H9 (cell line): ENCODE results near the gene GHR. TPM values are rescaled to one million over a fixed set of nuclear protein-coding genes. Genes with fewer than 3 reads are reported as not detected.

Experiments
- DNase-seq: peaks from one replicate; pipeline ENCODE4 v3.0.0-alpha.2; 2017
- H2AFZ ChIP-seq: one replicate; pipeline ENCODE4 v1.6.1; 2013; ENCODE audit warnings: mild to moderate bottlenecking, low read length, control low read depth, moderate library complexity
- H2AK5ac ChIP-seq: 2 replicates; pipeline ENCODE4 v1.6.1; 2013; ENCODE audit warnings: low read length, control low read depth, mixed read lengths; ENCODE audit not compliant: insufficient read length
- H2BK120ac ChIP-seq: one replicate; pipeline ENCODE4 v1.6.1; 2013; ENCODE audit warnings: low read depth, mild to moderate bottlenecking, low read length, control low read depth, inconsistent platforms; ENCODE audit not compliant: poor library complexity, severe bottlenecking
- H2BK12ac ChIP-seq: 2 replicates; pipeline ENCODE4 v1.6.1; 2013; ENCODE audit warnings: low read length, control low read depth, mixed read lengths, low read depth; ENCODE audit not compliant: insufficient read length
- H2BK15ac ChIP-seq: 2 replicates; pipeline ENCODE4 v1.6.1; 2013; ENCODE audit warnings: low read depth, low read length, control low read depth
- H2BK20ac ChIP-seq: one replicate; pipeline ENCODE4 v1.6.1; 2013; ENCODE audit warnings: low read depth, mild to moderate bottlenecking, low read length, control low read depth, inconsistent platforms; ENCODE audit not compliant: poor library complexity, severe bottlenecking
- H2BK5ac ChIP-seq: 2 replicates; pipeline ENCODE4 v1.6.1; 2013; ENCODE audit warnings: low read length, control low read depth, mixed read lengths; ENCODE audit not compliant: insufficient read length
- H3K14ac ChIP-seq: 2 replicates; pipeline ENCODE4 v1.6.1; 2013; ENCODE audit warnings: low read length, control low read depth; ENCODE audit not compliant: insufficient read depth
- H3K18ac ChIP-seq: 2 replicates; pipeline ENCODE4 v1.6.1; 2013; ENCODE audit warnings: low read depth, mild to moderate bottlenecking, mixed read lengths, low read length, control low read depth; ENCODE audit not compliant: insufficient read length
- H3K23ac ChIP-seq: 2 replicates; pipeline ENCODE4 v1.6.1; 2013; ENCODE audit warnings: low read length, control low read depth, mixed read lengths, low read depth; ENCODE audit not compliant: insufficient read length
- H3K23me2 ChIP-seq: 2 replicates; pipeline ENCODE4 v1.6.1; 2013; ENCODE audit warnings: low read depth, mild to moderate bottlenecking, mixed read lengths, low read length, control low read depth; ENCODE audit not compliant: insufficient read length, poor library complexity, severe bottlenecking
- H3K27ac ChIP-seq: 2 replicates; pipeline ENCODE4 v1.5.1; 2013; ENCODE audit warnings: low read length, control low read depth, mixed read lengths, low read depth; ENCODE audit not compliant: insufficient read length
- H3K27me3 ChIP-seq: 2 replicates; pipeline ENCODE4 v1.6.1; 2013; ENCODE audit warnings: low read length, control low read depth, inconsistent platforms; ENCODE audit not compliant: insufficient read depth
- H3K4ac ChIP-seq: 2 replicates; pipeline ENCODE4 v1.6.1; 2013; ENCODE audit warnings: low read depth, mild to moderate bottlenecking, control low read depth, inconsistent platforms, low read length, moderate library complexity
- H3K4me1 ChIP-seq: 2 replicates; pipeline ENCODE4 v1.6.1; 2013; ENCODE audit warnings: low read length, control low read depth, inconsistent platforms; ENCODE audit not compliant: insufficient read depth
- H3K4me2 ChIP-seq: 2 replicates; pipeline ENCODE4 v1.6.1; 2013; ENCODE audit warnings: low read length, control low read depth, mixed read lengths; ENCODE audit not compliant: insufficient read length, insufficient read depth
- H3K56ac ChIP-seq: 2 replicates; pipeline ENCODE4 v1.6.1; 2013; ENCODE audit warnings: low read depth, mild to moderate bottlenecking, mixed read lengths, low read length, control low read depth; ENCODE audit not compliant: insufficient read length
- H3K79me1 ChIP-seq: 2 replicates; pipeline ENCODE4 v1.6.1; 2013; ENCODE audit warnings: low read depth, mild to moderate bottlenecking, moderate library complexity, low read length, control low read depth, inconsistent platforms; ENCODE audit not compliant: insufficient read depth, poor library complexity, severe bottlenecking
- H3K79me2 ChIP-seq: 2 replicates; pipeline ENCODE4 v1.6.1; 2013; ENCODE audit warnings: low read length, control low read depth, inconsistent platforms; ENCODE audit not compliant: insufficient read depth
- H3K9ac ChIP-seq: 2 replicates; pipeline ENCODE4 v1.6.1; 2013; ENCODE audit warnings: low read length, control low read depth, mixed read lengths; ENCODE audit not compliant: insufficient read length; ENCODE audit errors: extremely low read depth
- H3K9me3 ChIP-seq: one replicate; pipeline ENCODE4 v1.6.1; 2013; ENCODE audit warnings: low read depth, low read length, inconsistent platforms; ENCODE audit not compliant: control insufficient read depth
- H3T11ph ChIP-seq: one replicate; pipeline ENCODE4 v1.6.1; 2013; ENCODE audit warnings: mild to moderate bottlenecking, low read length, control low read depth, inconsistent platforms
- H4K20me1 ChIP-seq: one replicate; pipeline ENCODE4 v1.6.1; 2013; ENCODE audit not compliant: control insufficient read depth, insufficient read length, insufficient read depth
- H4K5ac ChIP-seq: 2 replicates; pipeline ENCODE4 v1.6.1; 2013; ENCODE audit warnings: low read depth, mild to moderate bottlenecking, mixed read lengths, low read length, control low read depth; ENCODE audit not compliant: insufficient read length
- H4K8ac ChIP-seq: replicated peaks from 2 replicates; pipeline ENCODE4 v1.6.1; 2013; ENCODE audit warnings: low read length, control low read depth, mixed read lengths, low read depth; ENCODE audit not compliant: insufficient read length
- H4K91ac ChIP-seq: 2 replicates; pipeline ENCODE4 v1.6.1; 2013; ENCODE audit warnings: low read depth, mild to moderate bottlenecking, moderate library complexity, mixed read lengths, low read length, control low read depth; ENCODE audit not compliant: insufficient read length
- H3K27ac Mint-ChIP-seq, 3 experiments: 2 replicates in 2 of 3; 3 replicates in 1 of 3; pipeline ENCODE4 v1.8.0; 2020 to 2021; ENCODE audit warnings: mixed read lengths in 3 of 3, mild to moderate bottlenecking in 1 of 3, moderate library complexity in 1 of 3
- H3K27me3 Mint-ChIP-seq: 2 replicates; pipeline ENCODE4 v1.8.0; 2021; ENCODE audit warnings: low read depth, mild to moderate bottlenecking, moderate library complexity, mixed read lengths
- H3K36me3 Mint-ChIP-seq, 3 experiments: 2 replicates in 2 of 3; 3 replicates in 1 of 3; pipeline ENCODE4 v1.8.0; 2020 to 2021; ENCODE audit warnings: low read depth in 3 of 3, mixed read lengths in 3 of 3; ENCODE audit not compliant: insufficient read depth in 1 of 3
- H3K4me1 Mint-ChIP-seq, 2 experiments: 2 replicates each; pipeline ENCODE4 v1.8.0; 2020; ENCODE audit warnings: mixed read lengths in 2 of 2
- H3K4me3 Mint-ChIP-seq, 2 experiments: 2 replicates in 1 of 2; 3 replicates in 1 of 2; pipeline ENCODE4 v1.8.0; 2020 to 2021; ENCODE audit warnings: mild to moderate bottlenecking in 2 of 2, mixed read lengths in 2 of 2, moderate library complexity in 1 of 2
- H3K9me3 Mint-ChIP-seq, 2 experiments: 2 replicates in 1 of 2; 3 replicates in 1 of 2; pipeline ENCODE4 v1.8.0; 2020; ENCODE audit warnings: mild to moderate bottlenecking in 2 of 2, mixed read lengths in 2 of 2, moderate library complexity in 1 of 2
- WGBS: extraction: QIAGEN DNeasy Blood & Tissue Kit; methylation state at CpG from one replicate; pipeline ENCODE4 v1.1.7; 2013; ENCODE audit warnings: missing lambda C conversion rate, low lambda C conversion rate, mixed read lengths; ENCODE audit not compliant: insufficient read length; ENCODE audit errors: extremely low coverage; 5-methylcytosine and 5-hydroxymethylcytosine counted together
- total RNA-seq: library from RNA; stranded (reverse); gene quantifications from 2 replicates; pipeline ENCODE4 v1.2.1, GENCODE V29; 2021
- TF ChIP-seq, protein P1 (sequence below): fragments of 200-600 bp; sonication (generic); conservative IDR thresholded peaks from 3 replicates; pipeline ENCODE4 v1.8.0; 2021; ENCODE audit warnings: antibody characterized with exemption, mild to moderate bottlenecking

GHR gene
- total RNA-seq, 1 experiment from 2014 or later, result 0.20 TPM

- H2BK12ac ChIP-seq, result no peak overlapping the region
- TF ChIP-seq, protein P1, sequence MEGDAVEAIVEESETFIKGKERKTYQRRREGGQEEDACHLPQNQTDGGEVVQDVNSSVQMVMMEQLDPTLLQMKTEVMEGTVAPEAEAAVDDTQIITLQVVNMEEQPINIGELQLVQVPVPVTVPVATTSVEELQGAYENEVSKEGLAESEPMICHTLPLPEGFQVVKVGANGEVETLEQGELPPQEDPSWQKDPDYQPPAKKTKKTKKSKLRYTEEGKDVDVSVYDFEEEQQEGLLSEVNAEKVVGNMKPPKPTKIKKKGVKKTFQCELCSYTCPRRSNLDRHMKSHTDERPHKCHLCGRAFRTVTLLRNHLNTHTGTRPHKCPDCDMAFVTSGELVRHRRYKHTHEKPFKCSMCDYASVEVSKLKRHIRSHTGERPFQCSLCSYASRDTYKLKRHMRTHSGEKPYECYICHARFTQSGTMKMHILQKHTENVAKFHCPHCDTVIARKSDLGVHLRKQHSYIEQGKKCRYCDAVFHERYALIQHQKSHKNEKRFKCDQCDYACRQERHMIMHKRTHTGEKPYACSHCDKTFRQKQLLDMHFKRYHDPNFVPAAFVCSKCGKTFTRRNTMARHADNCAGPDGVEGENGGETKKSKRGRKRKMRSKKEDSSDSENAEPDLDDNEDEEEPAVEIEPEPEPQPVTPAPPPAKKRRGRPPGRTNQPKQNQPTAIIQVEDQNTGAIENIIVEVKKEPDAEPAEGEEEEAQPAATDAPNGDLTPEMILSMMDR, result no peak
- H3K23ac ChIP-seq, result no peak overlapping the region
- no peaks in the 10 kb centered on the region for H3K27me3 ChIP-seq
- no peak overlapping the region for H4K8ac ChIP-seq
- no peaks in the 10 kb centered on the region for H3K36me3 Mint-ChIP-seq
- peaks cover 17 to 19% of the 10 kb centered on the region in 2 experiments for H3K4me1 Mint-ChIP-seq
- H3K4me3 Mint-ChIP-seq, result no peak overlapping the region
- H2BK15ac ChIP-seq, result no peak overlapping the region
- H3K14ac ChIP-seq, result no peak overlapping the region
- no peak overlapping the region for H3K18ac ChIP-seq
- H3K79me1 ChIP-seq, result no peaks in the 10 kb centered on the region
- WGBS, result no CpG with 5 or more reads among the region's 1 CpG
- H3K56ac ChIP-seq, result no peak overlapping the region
- H2BK120ac ChIP-seq, result no peak overlapping the region
- H3K27ac ChIP-seq, result no peak overlapping the region
- no peaks in the 10 kb centered on the region for H3K9me3 ChIP-seq
- H4K20me1 ChIP-seq, result no peaks in the 10 kb centered on the region
- no peak overlapping the region for H3K9ac ChIP-seq
- H3K4me1 ChIP-seq, result 0 out of 2 replicates have a peak, but pooled peaks cover 2% of the 10 kb centered on the region
- no peak overlapping the region for H3K27ac Mint-ChIP-seq
- H3K27me3 Mint-ChIP-seq, result no peaks in the 10 kb centered on the region
- no peak for DNase-seq
- H2BK5ac ChIP-seq, result no peak overlapping the region
- no peak overlapping the region for H2AK5ac ChIP-seq
- no peak overlapping the region for H3K4ac ChIP-seq
- H3K79me2 ChIP-seq, result no peaks in the 10 kb centered on the region
- H4K5ac ChIP-seq, result no peak overlapping the region
- H2BK20ac ChIP-seq, result no peak overlapping the region
- no peaks in the 10 kb centered on the region for H3K9me3 Mint-ChIP-seq
- H3K23me2 ChIP-seq, result no peaks in the 10 kb centered on the region
- no peak overlapping the region for H3K4me2 ChIP-seq
- no peak overlapping the region for H2AFZ ChIP-seq
- H4K91ac ChIP-seq, result no peak overlapping the region
- H3T11ph ChIP-seq, result no peak overlapping the region
These were observed 338.6 kb downstream of the GHR start for GRCh38 chr5:42761791-42762190.
